H9 (cell line): Measurements from ENCODE around the gene SMC3. TPM values are rescaled to one million over a fixed set of nuclear protein-coding genes. Genes with fewer than 3 reads are reported as not detected.

ENCODE experiments used
- DNase-seq: peaks from one replicate; pipeline ENCODE4 v3.0.0-alpha.2; 2017
- H2AFZ ChIP-seq: one replicate; pipeline ENCODE4 v1.6.1; 2013; ENCODE audit warnings: mild to moderate bottlenecking, low read length, control low read depth, moderate library complexity
- H2AK5ac ChIP-seq: 2 replicates; pipeline ENCODE4 v1.6.1; 2013; ENCODE audit warnings: low read length, control low read depth, mixed read lengths; ENCODE audit not compliant: insufficient read length
- H2BK120ac ChIP-seq: one replicate; pipeline ENCODE4 v1.6.1; 2013; ENCODE audit warnings: low read depth, mild to moderate bottlenecking, low read length, control low read depth, inconsistent platforms; ENCODE audit not compliant: poor library complexity, severe bottlenecking
- H2BK12ac ChIP-seq: 2 replicates; pipeline ENCODE4 v1.6.1; 2013; ENCODE audit warnings: low read length, control low read depth, mixed read lengths, low read depth; ENCODE audit not compliant: insufficient read length
- H2BK15ac ChIP-seq: 2 replicates; pipeline ENCODE4 v1.6.1; 2013; ENCODE audit warnings: low read depth, low read length, control low read depth
- H2BK20ac ChIP-seq: one replicate; pipeline ENCODE4 v1.6.1; 2013; ENCODE audit warnings: low read depth, mild to moderate bottlenecking, low read length, control low read depth, inconsistent platforms; ENCODE audit not compliant: poor library complexity, severe bottlenecking
- H2BK5ac ChIP-seq: 2 replicates; pipeline ENCODE4 v1.6.1; 2013; ENCODE audit warnings: low read length, control low read depth, mixed read lengths; ENCODE audit not compliant: insufficient read length
- H3K14ac ChIP-seq: 2 replicates; pipeline ENCODE4 v1.6.1; 2013; ENCODE audit warnings: low read length, control low read depth; ENCODE audit not compliant: insufficient read depth
- H3K18ac ChIP-seq: 2 replicates; pipeline ENCODE4 v1.6.1; 2013; ENCODE audit warnings: low read depth, mild to moderate bottlenecking, mixed read lengths, low read length, control low read depth; ENCODE audit not compliant: insufficient read length
- H3K23ac ChIP-seq: 2 replicates; pipeline ENCODE4 v1.6.1; 2013; ENCODE audit warnings: low read length, control low read depth, mixed read lengths, low read depth; ENCODE audit not compliant: insufficient read length
- H3K23me2 ChIP-seq: 2 replicates; pipeline ENCODE4 v1.6.1; 2013; ENCODE audit warnings: low read depth, mild to moderate bottlenecking, mixed read lengths, low read length, control low read depth; ENCODE audit not compliant: insufficient read length, poor library complexity, severe bottlenecking
- H3K27ac ChIP-seq: 2 replicates; pipeline ENCODE4 v1.5.1; 2013; ENCODE audit warnings: low read length, control low read depth, mixed read lengths, low read depth; ENCODE audit not compliant: insufficient read length
- H3K27me3 ChIP-seq: 2 replicates; pipeline ENCODE4 v1.6.1; 2013; ENCODE audit warnings: low read length, control low read depth, inconsistent platforms; ENCODE audit not compliant: insufficient read depth
- H3K4ac ChIP-seq: 2 replicates; pipeline ENCODE4 v1.6.1; 2013; ENCODE audit warnings: low read depth, mild to moderate bottlenecking, control low read depth, inconsistent platforms, low read length, moderate library complexity
- H3K4me1 ChIP-seq: 2 replicates; pipeline ENCODE4 v1.6.1; 2013; ENCODE audit warnings: low read length, control low read depth, inconsistent platforms; ENCODE audit not compliant: insufficient read depth
- H3K4me2 ChIP-seq: 2 replicates; pipeline ENCODE4 v1.6.1; 2013; ENCODE audit warnings: low read length, control low read depth, mixed read lengths; ENCODE audit not compliant: insufficient read length, insufficient read depth
- H3K56ac ChIP-seq: 2 replicates; pipeline ENCODE4 v1.6.1; 2013; ENCODE audit warnings: low read depth, mild to moderate bottlenecking, mixed read lengths, low read length, control low read depth; ENCODE audit not compliant: insufficient read length
- H3K79me1 ChIP-seq: 2 replicates; pipeline ENCODE4 v1.6.1; 2013; ENCODE audit warnings: low read depth, mild to moderate bottlenecking, moderate library complexity, low read length, control low read depth, inconsistent platforms; ENCODE audit not compliant: insufficient read depth, poor library complexity, severe bottlenecking
- H3K79me2 ChIP-seq: 2 replicates; pipeline ENCODE4 v1.6.1; 2013; ENCODE audit warnings: low read length, control low read depth, inconsistent platforms; ENCODE audit not compliant: insufficient read depth
- H3K9ac ChIP-seq: 2 replicates; pipeline ENCODE4 v1.6.1; 2013; ENCODE audit warnings: low read length, control low read depth, mixed read lengths; ENCODE audit not compliant: insufficient read length; ENCODE audit errors: extremely low read depth
- H3K9me3 ChIP-seq: one replicate; pipeline ENCODE4 v1.6.1; 2013; ENCODE audit warnings: low read depth, low read length, inconsistent platforms; ENCODE audit not compliant: control insufficient read depth
- H3T11ph ChIP-seq: one replicate; pipeline ENCODE4 v1.6.1; 2013; ENCODE audit warnings: mild to moderate bottlenecking, low read length, control low read depth, inconsistent platforms
- H4K20me1 ChIP-seq: one replicate; pipeline ENCODE4 v1.6.1; 2013; ENCODE audit not compliant: control insufficient read depth, insufficient read length, insufficient read depth
- H4K5ac ChIP-seq: 2 replicates; pipeline ENCODE4 v1.6.1; 2013; ENCODE audit warnings: low read depth, mild to moderate bottlenecking, mixed read lengths, low read length, control low read depth; ENCODE audit not compliant: insufficient read length
- H4K8ac ChIP-seq: replicated peaks from 2 replicates; pipeline ENCODE4 v1.6.1; 2013; ENCODE audit warnings: low read length, control low read depth, mixed read lengths, low read depth; ENCODE audit not compliant: insufficient read length
- H4K91ac ChIP-seq: 2 replicates; pipeline ENCODE4 v1.6.1; 2013; ENCODE audit warnings: low read depth, mild to moderate bottlenecking, moderate library complexity, mixed read lengths, low read length, control low read depth; ENCODE audit not compliant: insufficient read length
- H3K27ac Mint-ChIP-seq, 3 experiments: 2 replicates in 2 of 3; 3 replicates in 1 of 3; pipeline ENCODE4 v1.8.0; 2020 to 2021; ENCODE audit warnings: mixed read lengths in 3 of 3, mild to moderate bottlenecking in 1 of 3, moderate library complexity in 1 of 3
- H3K27me3 Mint-ChIP-seq: 2 replicates; pipeline ENCODE4 v1.8.0; 2021; ENCODE audit warnings: low read depth, mild to moderate bottlenecking, moderate library complexity, mixed read lengths
- H3K36me3 Mint-ChIP-seq, 3 experiments: 2 replicates in 2 of 3; 3 replicates in 1 of 3; pipeline ENCODE4 v1.8.0; 2020 to 2021; ENCODE audit warnings: low read depth in 3 of 3, mixed read lengths in 3 of 3; ENCODE audit not compliant: insufficient read depth in 1 of 3
- H3K4me1 Mint-ChIP-seq, 2 experiments: 2 replicates each; pipeline ENCODE4 v1.8.0; 2020; ENCODE audit warnings: mixed read lengths in 2 of 2
- H3K4me3 Mint-ChIP-seq, 2 experiments: 2 replicates in 1 of 2; 3 replicates in 1 of 2; pipeline ENCODE4 v1.8.0; 2020 to 2021; ENCODE audit warnings: mild to moderate bottlenecking in 2 of 2, mixed read lengths in 2 of 2, moderate library complexity in 1 of 2
- H3K9me3 Mint-ChIP-seq, 2 experiments: 2 replicates in 1 of 2; 3 replicates in 1 of 2; pipeline ENCODE4 v1.8.0; 2020; ENCODE audit warnings: mild to moderate bottlenecking in 2 of 2, mixed read lengths in 2 of 2, moderate library complexity in 1 of 2
- WGBS: extraction: QIAGEN DNeasy Blood & Tissue Kit; methylation state at CpG from one replicate; pipeline ENCODE4 v1.1.7; 2013; ENCODE audit warnings: missing lambda C conversion rate, low lambda C conversion rate, mixed read lengths; ENCODE audit not compliant: insufficient read length; ENCODE audit errors: extremely low coverage; 5-methylcytosine and 5-hydroxymethylcytosine counted together
- total RNA-seq: library from RNA; stranded (reverse); gene quantifications from 2 replicates; pipeline ENCODE4 v1.2.1, GENCODE V29; 2021
- TF ChIP-seq, protein P1 (sequence below): fragments of 200-600 bp; sonication (generic); conservative IDR thresholded peaks from 3 replicates; pipeline ENCODE4 v1.8.0; 2021; ENCODE audit warnings: antibody characterized with exemption, mild to moderate bottlenecking

Gene SMC3
- total RNA-seq, 1 experiment from 2014 or later = 82.4 TPM

DNA sequence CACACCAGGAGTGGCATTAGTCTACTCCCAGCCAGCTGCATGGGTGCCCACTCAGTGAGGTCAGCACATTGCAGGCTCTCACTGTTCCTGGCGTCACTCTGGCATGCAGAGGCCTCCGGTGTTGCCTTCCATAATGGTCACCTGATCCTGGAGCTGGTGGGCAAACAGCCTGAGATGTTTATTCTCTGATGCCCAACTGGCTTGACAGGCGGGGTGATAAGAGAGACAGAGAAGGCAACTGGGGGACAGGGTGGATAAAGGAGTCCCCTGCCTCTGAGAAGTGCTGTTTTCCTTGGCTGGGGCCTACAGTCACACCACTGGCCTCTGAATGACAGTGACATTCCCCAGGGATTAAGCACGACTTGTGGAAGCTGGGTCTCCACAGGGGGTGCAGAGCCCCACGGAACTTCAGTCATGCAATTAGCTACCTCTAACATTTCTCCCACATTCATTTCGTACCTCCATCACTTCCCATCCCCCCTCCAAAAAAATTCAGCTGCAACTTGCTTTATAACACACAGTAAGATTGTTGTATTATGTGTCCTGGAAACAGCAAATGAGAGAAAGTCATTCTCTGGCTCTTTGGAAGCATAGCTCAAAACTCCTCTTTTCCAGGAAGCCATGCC is 69.5 kb downstream of the SMC3 start:
- Histone ChIP-seq H2BK5ac (no peak overlapping the region), H4K8ac (no peak overlapping the region), H3K23ac (no peak overlapping the region), H3K23me2 (no peaks in the 10 kb centered on the region), H2BK12ac (no peak overlapping the region), H3K14ac (no peak overlapping the region), H4K20me1 (no peaks in the 10 kb centered on the region), H2AFZ (no peak overlapping the region), H2BK15ac (no peak overlapping the region), H3K4ac (no peak overlapping the region), H3T11ph (no peak overlapping the region), H2BK20ac (no peak overlapping the region), H3K56ac (no peak overlapping the region), H3K27ac (no peak overlapping the region), H3K79me1 (no peaks in the 10 kb centered on the region), H4K91ac (no peak overlapping the region), H2AK5ac (no peak overlapping the region), H3K4me1 (peaks cover 6% of the 10 kb centered on the region; the same call in 1 of the 2 replicates), H3K4me2 (no peak overlapping the region), H4K5ac (no peak overlapping the region), H3K9me3 (no peaks in the 10 kb centered on the region), H3K27me3 (peaks cover under 1% of the 10 kb centered on the region; the same call in 1 of the 2 replicates), H3K9ac (no peak overlapping the region), H3K79me2 (no peaks in the 10 kb centered on the region; the same call in 1 of the 2 replicates), H2BK120ac (no peak overlapping the region), H3K18ac (no peak overlapping the region)
- no peaks in the 10 kb centered on the region; a peak in 2 of 5 replicates for H3K9me3 Mint-ChIP-seq
- peak overlapping the region in 2 of 3 experiments; percentile 5 to 69; a peak in 1 of 7 replicates for H3K27ac Mint-ChIP-seq
- H3K36me3 Mint-ChIP-seq = no peaks in the 10 kb centered on the region
- TF ChIP-seq, protein P1, sequence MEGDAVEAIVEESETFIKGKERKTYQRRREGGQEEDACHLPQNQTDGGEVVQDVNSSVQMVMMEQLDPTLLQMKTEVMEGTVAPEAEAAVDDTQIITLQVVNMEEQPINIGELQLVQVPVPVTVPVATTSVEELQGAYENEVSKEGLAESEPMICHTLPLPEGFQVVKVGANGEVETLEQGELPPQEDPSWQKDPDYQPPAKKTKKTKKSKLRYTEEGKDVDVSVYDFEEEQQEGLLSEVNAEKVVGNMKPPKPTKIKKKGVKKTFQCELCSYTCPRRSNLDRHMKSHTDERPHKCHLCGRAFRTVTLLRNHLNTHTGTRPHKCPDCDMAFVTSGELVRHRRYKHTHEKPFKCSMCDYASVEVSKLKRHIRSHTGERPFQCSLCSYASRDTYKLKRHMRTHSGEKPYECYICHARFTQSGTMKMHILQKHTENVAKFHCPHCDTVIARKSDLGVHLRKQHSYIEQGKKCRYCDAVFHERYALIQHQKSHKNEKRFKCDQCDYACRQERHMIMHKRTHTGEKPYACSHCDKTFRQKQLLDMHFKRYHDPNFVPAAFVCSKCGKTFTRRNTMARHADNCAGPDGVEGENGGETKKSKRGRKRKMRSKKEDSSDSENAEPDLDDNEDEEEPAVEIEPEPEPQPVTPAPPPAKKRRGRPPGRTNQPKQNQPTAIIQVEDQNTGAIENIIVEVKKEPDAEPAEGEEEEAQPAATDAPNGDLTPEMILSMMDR = no peak
- peak; percentile 48 for DNase-seq
- WGBS = no CpG with 5 or more reads among the region's 6 CpGs
- H3K4me1 Mint-ChIP-seq = peaks cover 30 to 32% of the 10 kb centered on the region in 2 experiments
- H3K4me3 Mint-ChIP-seq = no peak overlapping the region
- H3K27me3 Mint-ChIP-seq = peaks cover 14% of the 10 kb centered on the region
